A549 (cell line): ENCODE results near the gene LRRC61. TPM values are rescaled to one million over a fixed set of nuclear protein-coding genes. Genes with fewer than 3 reads are reported as not detected.
"Not testable (repeated sequence)": the region's sequence is repeated elsewhere in the genome, so short reads cannot be mapped to it uniquely, and the experiment has no call there.

ENCODE experiments used
- ATAC-seq, 2 experiments: fragments of 200-7000 bp in 1 of 2; fragments of >200 bp in 1 of 2; cut with Nextera tagmentation in 1 of 2; cut with Tn5 transposase in 1 of 2; 3 replicates each; pipeline versions ENCODE4 v1.8.0 to v1.9.1; 2018 to 2020; ENCODE audit warnings: mild to moderate bottlenecking in 1 of 2, moderate library complexity in 1 of 2
- CTCF ChIA-PET: fragments of 300-600 bp; sonication (Branson Sonifier 250); formaldehyde crosslinking; extraction: SDS; loops from one replicate; lab custom pipeline; 2021; ENCODE audit warnings: antibody characterized with exemption, inconsistent platforms; lab: Yijun Ruan, JAX
- POLR2A ChIA-PET: fragments of 350-600 bp; formaldehyde crosslinking; extraction: SDS; loops from one replicate; lab custom pipeline; 2021; ENCODE audit warnings: antibody characterized with exemption, inconsistent platforms; lab: Yijun Ruan, JAX
- DNase-seq, 2 experiments: peaks; one replicate each; pipeline versions ENCODE4 v3.0.0 to v3.0.0-alpha.2; 2011 to 2016; ENCODE audit warnings: low read depth in 1 of 2, low spot score in 1 of 2
- FAIRE-seq: peaks from 2 replicates; lab custom pipeline; 2011; peaks lifted over from hg19 to GRCh38; lab: Jason Lieb, UNC
- H3K27ac ChIP-seq, 2 experiments: fragments of >200 bp; sonication (Bioruptor Twin); formaldehyde crosslinking; 3 replicates each; pipeline ENCODE4 v1.5.1; 2016 to 2017
- H3K4me1 ChIP-seq: fragments of >200 bp; sonication (Bioruptor Twin); formaldehyde crosslinking; 3 replicates; pipeline ENCODE4 v1.6.1; 2016
- H3K4me2 ChIP-seq: fragments of >200 bp; sonication (Bioruptor Twin); formaldehyde crosslinking; 3 replicates; pipeline ENCODE4 v1.6.1; 2016
- H3K4me3 ChIP-seq: fragments of >200 bp; sonication (Bioruptor Twin); formaldehyde crosslinking; 3 replicates; pipeline ENCODE4 v1.5.1; 2016
- H3K9me3 ChIP-seq: fragments of >200 bp; sonication (Bioruptor Twin); formaldehyde crosslinking; 3 replicates; pipeline ENCODE4 v1.6.1; 2016
- BHLHE40 ChIP-seq: IDR thresholded peaks from 2 replicates; pipeline ENCODE4 v1.6.1; 2012; ENCODE audit warnings: low read depth, low read length, inconsistent platforms
- CEBPB ChIP-seq, 2 experiments: fragments of >200 bp in 1 of 2; sonication (Bioruptor Twin) in 1 of 2; formaldehyde crosslinking in 1 of 2; IDR thresholded peaks; 2 replicates each; pipeline ENCODE4 v1.6.1; 2012 to 2016
- CHD2 ChIP-seq: fragments of 150-350 bp; IDR thresholded peaks from 2 replicates; pipeline ENCODE4 v1.6.1; 2014; ENCODE audit warnings: low read length; ENCODE audit not compliant: partially characterized antibody
- EHMT2 ChIP-seq: fragments of 200-600 bp; sonication (generic); IDR thresholded peaks from 2 replicates; pipeline ENCODE4 v1.6.1; 2016; ENCODE audit warnings: antibody characterized with exemption, low read depth, mild to moderate bottlenecking, moderate library complexity
- FOSB ChIP-seq: fragments of 250-450 bp; sonication (Bioruptor Pico); IDR thresholded peaks from 2 replicates; pipeline ENCODE4 v1.5.0; 2020; ENCODE audit warnings: mild to moderate bottlenecking, moderate library complexity
- GATA3 ChIP-seq: IDR thresholded peaks from 2 replicates; pipeline ENCODE4 v1.6.1; 2012; ENCODE audit warnings: borderline replicate concordance
- HDAC2 ChIP-seq: fragments of 200-600 bp; sonication (generic); IDR thresholded peaks from 2 replicates; pipeline ENCODE4 v1.6.1; 2016
- HES2 ChIP-seq: fragments of >200 bp; sonication (Bioruptor Twin); formaldehyde crosslinking; IDR thresholded peaks from 2 replicates; pipeline ENCODE4 v1.6.1; 2016
- HOXB5 ChIP-seq: fragments of 250-450 bp; sonication (Bioruptor Pico); IDR thresholded peaks from 2 replicates; pipeline ENCODE4 v1.5.0; 2020; ENCODE audit warnings: mild to moderate bottlenecking, moderate library complexity
- JUNB ChIP-seq: fragments of >200 bp; sonication (Bioruptor Twin); formaldehyde crosslinking; IDR thresholded peaks from 2 replicates; pipeline ENCODE4 v1.6.1; 2016
- MYC ChIP-seq: IDR thresholded peaks from 2 replicates; pipeline ENCODE4 v1.6.1; 2012; ENCODE audit warnings: mild to moderate bottlenecking, inconsistent platforms, low read length, improper control_type of control experiment, borderline replicate concordance
- RAD21 ChIP-seq, 2 experiments: fragments of >200 bp in 1 of 2; sonication (Bioruptor Twin) in 1 of 2; formaldehyde crosslinking in 1 of 2; IDR thresholded peaks in 1 of 2; conservative IDR thresholded peaks in 1 of 2; 2 replicates in 1 of 2; 3 replicates in 1 of 2; pipeline ENCODE4 v1.6.1; 2012 to 2018; ENCODE audit warnings: inconsistent platforms in 1 of 2
- RCOR1 ChIP-seq: fragments of 150-350 bp; IDR thresholded peaks from 2 replicates; pipeline ENCODE4 v1.6.1; 2014; ENCODE audit warnings: antibody characterized with exemption, low read length, low read depth
- RFX5 ChIP-seq: fragments of 450-650 bp; IDR thresholded peaks from 2 replicates; pipeline ENCODE4 v1.7.1; 2014; ENCODE audit warnings: antibody characterized with exemption, mild to moderate bottlenecking, moderate library complexity
- SMC3 ChIP-seq: fragments of >200 bp; sonication (Bioruptor Twin); formaldehyde crosslinking; IDR thresholded peaks from 3 replicates; pipeline ENCODE4 v1.6.1; 2018; ENCODE audit warnings: inconsistent platforms
- SREBF2 ChIP-seq: fragments of 450-650 bp; IDR thresholded peaks from 2 replicates; pipeline ENCODE4 v1.6.1; 2014; ENCODE audit warnings: mild to moderate bottlenecking, moderate library complexity
- ZC3H11A ChIP-seq: fragments of 450-650 bp; IDR thresholded peaks from 2 replicates; pipeline ENCODE4 v1.6.1; 2014; ENCODE audit warnings: antibody characterized with exemption, mild to moderate bottlenecking
- ZNF302 ChIP-seq: fragments of 250-450 bp; sonication (Bioruptor Pico); IDR thresholded peaks from 2 replicates; pipeline ENCODE4 v1.9.0; 2021; ENCODE audit warnings: inconsistent platforms, mild to moderate bottlenecking, moderate library complexity
- ZSCAN20 ChIP-seq: fragments of 250-450 bp; sonication (Bioruptor Pico); IDR thresholded peaks from 2 replicates; pipeline ENCODE4 v1.8.0; 2022; ENCODE audit warnings: mild to moderate bottlenecking, moderate library complexity
- WGBS: methylation state at CpG from one replicate; pipeline ENCODE4 v1.1.6; 2017; ENCODE audit errors: missing lambda C conversion rate; 5-methylcytosine and 5-hydroxymethylcytosine counted together
- polyA minus RNA-seq: library from RNA; depleted of rRNA, polyadenylated mRNA; stranded (reverse); fragments of >200 nt; gene quantifications from 2 replicates; pipeline ENCODE4 v1.2.3, GENCODE V29; 2011; rRNA and poly(A)+ RNA removed
- polyA plus RNA-seq, 4 experiments: library from polyadenylated mRNA; depleted of rRNA in 3 of 4; stranded (reverse); fragments of >200 nt; fragmentation: RNase III in 1 of 4; extraction: RNeasy Plus Mini Kit Qiagen cat#74134 plus additional on column Dnase treatment in 1 of 4; gene quantifications; 2 replicates in 3 of 4; 3 replicates in 1 of 4; pipeline ENCODE4 v1.2.3, GENCODE V29; 2011 to 2017
- TF ChIP-seq, protein P1 (sequence below): IDR thresholded peaks from 2 replicates; pipeline ENCODE4 v1.6.1; 2012
- TF ChIP-seq, protein P2 (sequence below): fragments of >200 bp; sonication (Bioruptor Twin); formaldehyde crosslinking; IDR thresholded peaks from 3 replicates; pipeline ENCODE4 v1.5.1; 2016

The LRRC61 gene
- polyA plus RNA-seq (2011; rRNA removed) = 0.22 and 0.46 TPM in 2 replicates
- polyA plus RNA-seq (2012; cell fraction: cytosol; rRNA removed) = 0.19 and 0.21 TPM in 2 replicates
- polyA plus RNA-seq (2012; cell fraction: nucleus; rRNA removed) = 0.17 and 0.27 TPM in 2 replicates
- 0.10 to 0.47 TPM (median 0.19 TPM) in 3 replicates for polyA plus RNA-seq (2017; fragmentation: RNase III; extraction: RNeasy Plus Mini Kit Qiagen cat#74134 plus additional on column Dnase treatment)
- 0.24 and 0.29 TPM in 2 replicates for polyA minus RNA-seq

GRCh38 chr7:150322833-150323681 is at the start of gene LRRC61, which contains the start of gene ACTR3C:
Gene LRRC61, plus strand, starts transcription at chr7:150323355. Its CDS starts 13,507 bp downstream, at chr7:150336862.
Gene ACTR3C, minus strand, starts transcription at chr7:150323545. Its CDS starts 28,249 bp downstream, at chr7:150295296.
- DNase-seq = no peak
- ChIA-PET CTCF (no interaction called here), POLR2A (no interaction called here)
- Histone ChIP-seq H3K4me1 (no peaks in the 10 kb centered on the region), H3K27ac (peak within 1 kb of the TSS in 1 of 2 experiments; percentile 58; a peak in 3 of 6 replicates), H3K4me2 (peak within 1 kb of the TSS; percentile 57), H3K4me3 (peak within 1 kb of the TSS; percentile 35; the same call in 2 of the 3 replicates), H3K9me3 (no peaks in the 10 kb centered on the region)
- TF ChIP-seq SREBF2 (no peak), EHMT2 (no peak), HES2 (no peak), ZSCAN20 (CRISPR knock-in tag) (no peak), RCOR1 (no peak), MYC (no peak), SMC3 (no peak), CEBPB (IDR thresholded peaks at IDR 0.05) (no peak), ZC3H11A (no peak), JUNB (no peak), BHLHE40 (no peak), RFX5 (no peak), HDAC2 (no peak), FOSB (no peak), ZNF302 (CRISPR knock-in tag) (no peak), GATA3 (no peak), CHD2 (no peak), HOXB5 (CRISPR knock-in tag) (no peak)
- TF ChIP-seq, protein P1, sequence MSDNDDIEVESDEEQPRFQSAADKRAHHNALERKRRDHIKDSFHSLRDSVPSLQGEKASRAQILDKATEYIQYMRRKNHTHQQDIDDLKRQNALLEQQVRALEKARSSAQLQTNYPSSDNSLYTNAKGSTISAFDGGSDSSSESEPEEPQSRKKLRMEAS = no peak
- peak in 1 of 2 experiments; percentile 53; a peak in 3 of 6 replicates for ATAC-seq
- WGBS = 63% methylated on average over 63 of the region's 82 CpGs
- FAIRE-seq = no peak

GRCh38 chr7:150276132-150276695 is 46.9 kb upstream of the LRRC61 start:
- H3K4me3 ChIP-seq, H3K27ac ChIP-seq, H3K4me2 ChIP-seq, POLR2A ChIA-PET, FAIRE-seq, H3K9me3 ChIP-seq, H3K4me1 ChIP-seq: not testable (repeated sequence)
- 39% methylated on average over 6 of the region's 6 CpGs for WGBS
- DNase-seq (peak in 1 of 2 experiments; percentile 37), ATAC-seq (peak; percentile 80 to 90; a peak in 5 of 6 replicates)
- CTCF ChIA-PET = interaction anchor here (0.6 to 1.0 kb wide), 4 partner anchors 9 to 469 kb away, joined by 3 read pairs; no protein-coding TSS in a partner anchor
- TF ChIP-seq, protein P2, sequence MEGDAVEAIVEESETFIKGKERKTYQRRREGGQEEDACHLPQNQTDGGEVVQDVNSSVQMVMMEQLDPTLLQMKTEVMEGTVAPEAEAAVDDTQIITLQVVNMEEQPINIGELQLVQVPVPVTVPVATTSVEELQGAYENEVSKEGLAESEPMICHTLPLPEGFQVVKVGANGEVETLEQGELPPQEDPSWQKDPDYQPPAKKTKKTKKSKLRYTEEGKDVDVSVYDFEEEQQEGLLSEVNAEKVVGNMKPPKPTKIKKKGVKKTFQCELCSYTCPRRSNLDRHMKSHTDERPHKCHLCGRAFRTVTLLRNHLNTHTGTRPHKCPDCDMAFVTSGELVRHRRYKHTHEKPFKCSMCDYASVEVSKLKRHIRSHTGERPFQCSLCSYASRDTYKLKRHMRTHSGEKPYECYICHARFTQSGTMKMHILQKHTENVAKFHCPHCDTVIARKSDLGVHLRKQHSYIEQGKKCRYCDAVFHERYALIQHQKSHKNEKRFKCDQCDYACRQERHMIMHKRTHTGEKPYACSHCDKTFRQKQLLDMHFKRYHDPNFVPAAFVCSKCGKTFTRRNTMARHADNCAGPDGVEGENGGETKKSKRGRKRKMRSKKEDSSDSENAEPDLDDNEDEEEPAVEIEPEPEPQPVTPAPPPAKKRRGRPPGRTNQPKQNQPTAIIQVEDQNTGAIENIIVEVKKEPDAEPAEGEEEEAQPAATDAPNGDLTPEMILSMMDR = peak; percentile 58
- TF ChIP-seq SMC3 (peak; percentile 25; the same call in 1 of the 3 replicates), RAD21 (conservative IDR thresholded peaks at IDR 0.05 in 1 of 2, IDR thresholded peaks at IDR 0.05 in 1 of 2) (peak; percentile 63 to 68)
- TF ChIP-seq, all 56 proteins: peak for 3; not testable (repeated sequence) for 53

- 61% methylated on average over 5 of the region's 11 CpGs for WGBS
- H3K4me3 ChIP-seq, POLR2A ChIA-PET, FAIRE-seq, CTCF ChIA-PET, H3K27ac ChIP-seq, ATAC-seq, H3K4me2 ChIP-seq, DNase-seq, H3K4me1 ChIP-seq, H3K9me3 ChIP-seq: not testable (repeated sequence)
Observed at GRCh38 chr7:150278383-150278782, 44.8 kb upstream of the LRRC61 start.

DNA sequence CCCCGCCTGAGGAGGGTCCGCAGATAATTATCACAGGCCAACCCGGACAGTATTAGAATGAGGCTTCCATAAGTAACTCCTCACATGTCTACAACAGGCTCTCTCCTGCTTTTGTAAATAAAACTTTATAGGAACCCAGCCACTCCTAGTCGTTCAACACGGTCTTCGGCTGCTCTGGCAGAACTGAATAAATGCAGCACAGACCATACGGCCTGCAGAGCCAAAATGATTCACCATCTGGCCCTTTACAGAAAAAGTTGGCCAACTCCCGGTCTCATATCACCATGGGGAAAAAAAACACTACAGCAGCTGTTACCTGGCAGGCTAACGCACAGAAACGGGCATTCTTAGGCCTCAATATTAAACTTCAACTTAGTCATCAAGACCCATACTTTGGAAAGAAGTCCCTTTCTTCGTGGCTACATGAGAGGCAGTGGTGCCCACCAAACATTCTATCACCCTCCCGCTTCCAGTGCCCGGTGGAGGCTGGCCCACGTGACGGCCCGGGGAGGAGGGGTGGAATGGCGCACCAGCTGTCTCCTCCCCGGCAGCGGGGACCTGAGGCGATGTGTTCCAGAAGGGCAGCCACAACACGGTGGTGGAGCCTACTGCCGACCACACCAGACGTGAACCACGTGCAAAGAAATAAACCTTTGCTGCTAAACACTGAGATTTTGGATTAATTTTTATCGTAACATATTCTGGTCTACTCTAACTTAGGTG is 41.3 kb upstream of the LRRC61 start:
- WGBS = 65% methylated on average over 10 of the region's 25 CpGs
- ATAC-seq, H3K4me2 ChIP-seq, POLR2A ChIA-PET, H3K9me3 ChIP-seq, H3K4me1 ChIP-seq, FAIRE-seq, DNase-seq, H3K27ac ChIP-seq, H3K4me3 ChIP-seq, CTCF ChIA-PET: not testable (repeated sequence)

DNA sequence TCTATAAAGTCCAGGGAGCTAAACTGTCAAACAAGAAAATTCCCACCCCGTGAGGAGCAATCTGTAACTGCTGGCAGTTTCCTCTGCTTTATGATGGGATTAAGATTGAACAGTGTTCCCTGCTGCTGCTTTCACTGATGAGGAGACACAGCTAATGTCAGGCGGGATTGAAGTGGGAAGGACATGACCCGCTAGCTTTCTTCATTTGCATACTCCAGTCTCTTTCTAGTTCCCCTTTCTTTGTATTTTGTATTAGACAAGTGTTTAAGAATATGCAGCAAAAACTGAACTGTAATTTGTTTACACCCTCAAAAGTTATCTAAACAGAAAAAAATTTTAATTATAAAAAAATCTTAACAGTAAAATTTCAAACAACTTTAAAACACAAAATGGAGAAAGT is 40.0 kb upstream of the LRRC61 start:
- POLR2A ChIA-PET, H3K27ac ChIP-seq, H3K4me2 ChIP-seq, CTCF ChIA-PET, ATAC-seq, H3K9me3 ChIP-seq, DNase-seq, H3K4me3 ChIP-seq, FAIRE-seq, H3K4me1 ChIP-seq: not testable (repeated sequence)
- 46% methylated on average over 2 of the region's 3 CpGs for WGBS
